Neural crest cell (in vitro differentiated cells): Measurements from ENCODE around the gene CAPZA1. TPM values are rescaled to one million over a fixed set of nuclear protein-coding genes. Genes with fewer than 3 reads are reported as not detected.

ENCODE experiments used
- DNase-seq: peaks from one replicate; pipeline ENCODE4 v3.0.0; 2021; ENCODE audit warnings: low read depth, mixed read lengths, low spot score
- H3K27ac Mint-ChIP-seq: one replicate; pipeline ENCODE4 v1.8.0; 2021; ENCODE audit warnings: mild to moderate bottlenecking, mixed read lengths; ENCODE audit not compliant: unreplicated experiment
- H3K27me3 Mint-ChIP-seq: 2 replicates; pipeline ENCODE4 v1.8.0; 2021; ENCODE audit warnings: low read depth, mild to moderate bottlenecking, mixed read lengths
- H3K36me3 Mint-ChIP-seq: 2 replicates; pipeline ENCODE4 v1.8.0; 2021; ENCODE audit warnings: low read depth, mild to moderate bottlenecking, mixed read lengths
- H3K4me1 Mint-ChIP-seq: 2 replicates; pipeline ENCODE4 v1.8.0; 2021; ENCODE audit warnings: mixed read lengths
- H3K4me3 Mint-ChIP-seq: one replicate; pipeline ENCODE4 v1.8.0; 2021; ENCODE audit warnings: mild to moderate bottlenecking, mixed read lengths
- H3K9me3 Mint-ChIP-seq: 2 replicates; pipeline ENCODE4 v1.8.0; 2021; ENCODE audit warnings: mixed read lengths
- total RNA-seq: library from RNA; stranded (reverse); gene quantifications from 2 replicates; pipeline ENCODE4 v1.2.1, GENCODE V29; 2021
- TF ChIP-seq, protein P1 (sequence below): fragments of 200-600 bp; sonication (generic); conservative IDR thresholded peaks from 2 replicates; pipeline ENCODE4 v1.5.0; 2021; ENCODE audit warnings: antibody characterized with exemption, mild to moderate bottlenecking

Gene CAPZA1
- total RNA-seq, 1 donor from 2014 or later: 131 TPM

DNA sequence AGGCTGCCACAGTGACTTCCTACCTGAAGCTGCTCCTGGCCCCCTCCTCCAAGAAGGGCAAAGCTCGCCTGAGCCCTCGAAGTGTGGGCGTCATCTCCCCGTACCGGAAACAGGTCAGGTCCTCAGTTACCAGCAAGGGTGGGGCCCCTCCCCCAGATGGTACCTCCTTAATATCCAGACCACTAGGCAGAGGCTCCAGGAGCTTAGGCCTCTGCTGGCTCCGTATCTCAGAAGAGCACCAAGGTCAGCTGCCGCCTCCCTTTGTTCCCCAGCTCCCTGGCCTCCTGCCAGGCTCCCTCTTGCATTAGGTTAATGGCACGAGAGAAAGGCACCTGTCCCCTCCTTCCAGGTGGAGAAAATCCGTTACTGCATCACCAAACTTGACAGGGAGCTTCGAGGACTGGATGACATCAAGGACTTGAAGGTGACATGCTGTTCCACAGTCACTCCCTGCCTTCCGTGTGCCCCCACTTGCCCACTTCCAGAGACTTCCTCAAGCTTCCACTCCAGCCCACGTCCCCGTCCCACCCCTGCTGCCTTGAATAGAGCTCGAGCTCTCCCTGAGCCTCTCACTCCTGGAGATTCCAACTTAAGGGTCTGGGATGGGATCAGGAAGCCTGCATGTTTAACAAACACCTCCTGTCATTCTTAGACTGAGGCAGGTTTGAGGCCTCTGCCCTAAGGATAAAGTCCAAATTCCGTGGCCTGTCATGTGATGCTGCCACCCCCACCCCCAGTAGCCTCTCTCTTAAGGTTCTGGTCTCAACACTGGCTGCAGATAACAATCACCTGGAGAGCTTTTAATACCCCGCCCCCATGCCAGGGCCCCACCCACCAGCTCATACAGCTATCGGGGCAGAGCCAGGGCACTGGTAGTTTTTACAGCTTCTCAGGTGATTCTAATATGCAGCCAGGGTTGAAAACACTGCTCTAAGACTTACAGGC, 79.0 kb downstream of the CAPZA1 start:
- H3K4me3 Mint-ChIP-seq: no peak overlapping the region
- H3K4me1 Mint-ChIP-seq: peaks cover 40% of the 10 kb centered on the region
- peaks cover 4% of the 10 kb centered on the region for H3K27me3 Mint-ChIP-seq
- TF ChIP-seq, protein P1, sequence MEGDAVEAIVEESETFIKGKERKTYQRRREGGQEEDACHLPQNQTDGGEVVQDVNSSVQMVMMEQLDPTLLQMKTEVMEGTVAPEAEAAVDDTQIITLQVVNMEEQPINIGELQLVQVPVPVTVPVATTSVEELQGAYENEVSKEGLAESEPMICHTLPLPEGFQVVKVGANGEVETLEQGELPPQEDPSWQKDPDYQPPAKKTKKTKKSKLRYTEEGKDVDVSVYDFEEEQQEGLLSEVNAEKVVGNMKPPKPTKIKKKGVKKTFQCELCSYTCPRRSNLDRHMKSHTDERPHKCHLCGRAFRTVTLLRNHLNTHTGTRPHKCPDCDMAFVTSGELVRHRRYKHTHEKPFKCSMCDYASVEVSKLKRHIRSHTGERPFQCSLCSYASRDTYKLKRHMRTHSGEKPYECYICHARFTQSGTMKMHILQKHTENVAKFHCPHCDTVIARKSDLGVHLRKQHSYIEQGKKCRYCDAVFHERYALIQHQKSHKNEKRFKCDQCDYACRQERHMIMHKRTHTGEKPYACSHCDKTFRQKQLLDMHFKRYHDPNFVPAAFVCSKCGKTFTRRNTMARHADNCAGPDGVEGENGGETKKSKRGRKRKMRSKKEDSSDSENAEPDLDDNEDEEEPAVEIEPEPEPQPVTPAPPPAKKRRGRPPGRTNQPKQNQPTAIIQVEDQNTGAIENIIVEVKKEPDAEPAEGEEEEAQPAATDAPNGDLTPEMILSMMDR: no peak
- H3K36me3 Mint-ChIP-seq: peaks cover 7% of the 10 kb centered on the region
- no peaks in the 10 kb centered on the region for H3K9me3 Mint-ChIP-seq
- no peak overlapping the region for H3K27ac Mint-ChIP-seq
- no peak for DNase-seq

DNA sequence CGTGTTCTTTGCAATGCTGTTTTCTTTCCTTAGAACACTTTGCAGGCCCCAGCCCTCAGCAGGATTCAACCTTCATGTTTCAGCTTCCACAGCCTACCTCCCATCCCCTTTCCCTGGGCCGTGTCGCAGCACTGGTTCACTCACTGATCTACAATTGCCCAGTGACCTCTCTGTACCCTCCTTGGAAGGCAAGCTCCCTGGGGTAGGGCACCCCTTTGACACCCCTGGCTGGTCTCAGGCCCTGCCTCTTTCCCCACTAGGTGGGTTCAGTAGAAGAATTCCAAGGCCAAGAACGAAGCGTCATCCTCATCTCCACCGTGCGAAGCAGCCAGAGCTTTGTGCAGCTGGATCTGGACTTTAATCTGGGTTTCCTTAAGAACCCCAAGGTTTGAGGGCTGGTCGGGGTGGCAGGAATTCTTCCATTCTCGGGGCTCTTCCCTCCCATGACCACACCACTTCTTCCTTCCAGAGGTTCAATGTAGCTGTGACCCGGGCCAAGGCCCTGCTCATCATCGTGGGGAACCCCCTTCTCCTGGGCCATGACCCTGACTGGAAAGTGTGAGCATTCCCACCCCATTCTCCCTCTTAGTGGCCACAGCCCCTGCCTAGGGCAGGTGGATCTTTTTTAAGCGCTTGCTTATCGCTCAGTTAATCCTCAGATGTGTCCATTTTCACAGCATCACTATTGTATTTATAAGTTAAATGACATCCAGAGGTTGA, 80.0 kb downstream of the CAPZA1 start:
- peaks cover 7% of the 10 kb centered on the region for H3K36me3 Mint-ChIP-seq
- H3K27me3 Mint-ChIP-seq: peaks cover 4% of the 10 kb centered on the region
- no peak for DNase-seq
- TF ChIP-seq, protein P1: no peak
- peak overlapping the region; percentile 49 for H3K4me3 Mint-ChIP-seq
- H3K4me1 Mint-ChIP-seq: peaks cover 49% of the 10 kb centered on the region
- no peaks in the 10 kb centered on the region for H3K9me3 Mint-ChIP-seq
- H3K27ac Mint-ChIP-seq: peak overlapping the region; percentile 12

DNA sequence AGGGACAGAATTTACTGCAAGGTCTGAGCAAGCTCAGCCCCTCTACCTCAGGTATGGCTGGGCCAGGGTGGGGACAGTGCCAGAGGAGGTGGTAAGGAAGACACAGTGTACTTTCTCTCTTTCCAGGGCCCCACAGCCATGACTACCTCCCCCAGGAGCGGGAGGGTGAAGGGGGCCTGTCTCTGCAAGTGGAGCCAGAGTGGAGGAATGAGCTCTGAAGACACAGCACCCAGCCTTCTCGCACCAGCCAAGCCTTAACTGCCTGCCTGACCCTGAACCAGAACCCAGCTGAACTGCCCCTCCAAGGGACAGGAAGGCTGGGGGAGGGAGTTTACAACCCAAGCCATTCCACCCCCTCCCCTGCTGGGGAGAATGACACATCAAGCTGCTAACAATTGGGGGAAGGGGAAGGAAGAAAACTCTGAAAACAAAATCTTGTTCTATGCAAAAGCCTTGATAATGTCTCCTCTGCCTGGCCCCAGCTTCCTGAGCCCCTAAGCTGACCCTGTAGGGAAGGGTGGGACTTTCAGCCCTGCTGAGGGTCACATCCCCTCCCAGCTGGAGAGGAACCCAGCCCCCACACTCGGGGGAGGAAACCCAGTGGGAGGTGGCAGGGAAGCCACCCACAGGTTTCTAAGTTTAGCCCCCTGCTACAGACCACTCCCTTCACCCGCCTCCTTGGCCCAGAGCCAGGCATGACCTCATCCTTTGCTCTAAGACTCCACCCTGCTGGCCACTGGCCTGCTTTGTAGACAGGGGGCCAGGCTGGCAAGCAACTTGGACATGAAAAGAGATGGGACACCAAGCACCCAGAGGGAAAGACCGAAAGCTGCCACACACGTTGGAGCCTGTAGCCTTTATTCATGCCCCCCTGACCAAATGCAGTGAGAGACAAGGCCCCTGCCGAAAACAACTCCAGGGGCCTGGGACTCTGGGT, 80.9 kb downstream of the CAPZA1 start:
- Mint-ChIP-seq H3K36me3 (peaks cover 7% of the 10 kb centered on the region), H3K27me3 (peaks cover 6% of the 10 kb centered on the region), H3K4me1 (peaks cover 59% of the 10 kb centered on the region), H3K27ac (peak overlapping the region; percentile 95), H3K4me3 (peak overlapping the region; percentile 80), H3K9me3 (no peaks in the 10 kb centered on the region)
- peak; percentile 62 for DNase-seq
- TF ChIP-seq, protein P1: no peak

DNA sequence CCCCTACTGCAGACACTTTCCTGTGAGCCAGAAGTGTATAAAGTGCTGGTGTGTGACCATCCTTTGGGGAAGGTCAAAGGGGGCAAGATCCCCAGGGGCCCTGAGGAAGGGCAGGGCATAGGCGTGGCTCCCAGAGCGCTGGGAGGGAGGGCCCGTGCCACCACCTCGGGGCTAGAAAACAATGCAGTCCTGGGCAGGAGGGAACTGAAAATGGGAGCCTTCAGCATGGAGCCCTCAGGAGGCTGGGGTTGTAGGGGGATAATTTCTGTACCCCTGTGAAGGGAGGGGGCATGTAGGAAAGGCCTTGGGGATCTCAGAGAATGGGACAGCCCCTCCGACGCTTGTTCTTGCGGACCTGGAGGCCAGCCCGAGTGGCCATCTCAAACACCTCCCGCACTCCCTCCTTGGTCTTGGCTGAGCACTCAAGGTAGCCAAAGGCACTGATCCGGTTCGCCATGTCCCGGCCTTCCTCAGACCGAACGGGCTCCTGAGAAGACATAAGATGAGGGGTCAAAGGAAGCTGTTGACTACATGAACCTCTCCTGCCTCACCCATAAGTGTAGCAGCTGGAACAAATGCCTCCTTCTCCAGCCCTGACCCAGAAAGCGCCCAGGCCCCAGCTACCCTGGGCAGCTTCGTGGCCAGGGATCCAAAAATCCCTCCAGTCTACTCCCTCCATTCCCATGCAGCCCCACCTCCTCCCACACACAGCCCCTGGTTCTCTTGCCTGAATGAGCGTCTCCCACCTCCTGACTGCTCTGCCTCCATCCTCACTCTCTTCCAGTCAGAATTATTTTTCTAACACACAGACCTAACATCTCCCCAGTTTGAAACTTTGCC, 81.8 kb downstream of the CAPZA1 start:
- peak overlapping the region; percentile 95 for H3K27ac Mint-ChIP-seq
- peak overlapping the region; percentile 80 for H3K4me3 Mint-ChIP-seq
- H3K36me3 Mint-ChIP-seq: peaks cover 7% of the 10 kb centered on the region
- TF ChIP-seq, protein P1: no peak
- H3K27me3 Mint-ChIP-seq: peaks cover 6% of the 10 kb centered on the region
- DNase-seq: no peak
- peaks cover 67% of the 10 kb centered on the region for H3K4me1 Mint-ChIP-seq
- no peaks in the 10 kb centered on the region for H3K9me3 Mint-ChIP-seq
